NCI-H1048 (cell line): ENCODE results near the gene MAP2K2.

Source experiments
- DNase-seq: peaks from one replicate; lab custom pipeline; 2025; lab: John Stamatoyannopoulos, UW

Gene MAP2K2

GRCh38 chr19:4060621-4061177, 63.2 kb downstream of the MAP2K2 start:
- no peak for DNase-seq

- DNase-seq, result no peak
Measured at GRCh38 chr19:4059891-4060620, 63.9 kb downstream of the MAP2K2 start.

- no peak for DNase-seq
Measured at GRCh38 chr19:4059453-4059871, 64.5 kb downstream of the MAP2K2 start.

- no peak for DNase-seq
Measured at GRCh38 chr19:4058693-4059452, 65.0 kb downstream of the MAP2K2 start.

GRCh38 chr19:4057931-4058692, 65.8 kb downstream of the MAP2K2 start:
- DNase-seq, result no peak

GRCh38 chr19:4055209-4055552, 68.7 kb downstream of the MAP2K2 start:
- DNase-seq, result no peak

- DNase-seq, result no peak
Measured at GRCh38 chr19:4054441-4055208, 69.3 kb downstream of the MAP2K2 start.

GRCh38 chr19:4053423-4054324, 70.2 kb downstream of the MAP2K2 start:
- no peak for DNase-seq

GRCh38 chr19:4052993-4053422, 70.9 kb downstream of the MAP2K2 start:
- no peak for DNase-seq

- DNase-seq, result no peak
Measured at GRCh38 chr19:4052114-4052992, 71.6 kb downstream of the MAP2K2 start.

GRCh38 chr19:4051175-4052101, 72.5 kb downstream of the MAP2K2 start:
- no peak for DNase-seq

- no peak for DNase-seq
Measured at GRCh38 chr19:4049432-4049831, 74.5 kb downstream of the MAP2K2 start.

- no peak for DNase-seq
Measured at GRCh38 chr19:4046946-4047683, 76.8 kb downstream of the MAP2K2 start.

- no peak for DNase-seq
Measured at GRCh38 chr19:4046362-4046691, 77.6 kb downstream of the MAP2K2 start.

GRCh38 chr19:4045597-4046361, 78.1 kb downstream of the MAP2K2 start:
- no peak for DNase-seq

GRCh38 chr19:4044990-4045465, 78.9 kb downstream of the MAP2K2 start:
- DNase-seq, result no peak
